Endothelial cell of umbilical vein (primary cell): ENCODE results near the gene NT5DC4. TPM values are rescaled to one million over a fixed set of nuclear protein-coding genes. Genes with fewer than 3 reads are reported as not detected.

Source experiments
- BruUV-seq: library from RNA; stranded (reverse); fragments of 400-500 nt; replicated peaks from 2 replicates; lab custom pipeline; 2021; lab: Mats Ljungman, UMichigan
- CTCF ChIA-PET: fragments of 300-600, 350-600 bp; sonication (Branson Sonifier 250); formaldehyde crosslinking; loops from one replicate; lab custom pipeline; 2021; ENCODE audit warnings: antibody characterized with exemption, inconsistent platforms; lab: Charles Lee
- POLR2A ChIA-PET: fragments of 300-600, 350-600 bp; sonication (Branson Sonifier 250); formaldehyde crosslinking; loops from one replicate; lab custom pipeline; 2021; ENCODE audit warnings: antibody characterized with exemption, inconsistent platforms; lab: Charles Lee
- DNase-seq: peaks from one replicate; pipeline ENCODE4 v3.0.0-alpha.2; 2011; ENCODE audit warnings: low read depth, low spot score
- FAIRE-seq: peaks from 2 replicates; lab custom pipeline; 2011; peaks lifted over from hg19 to GRCh38; lab: Jason Lieb, UNC
- H2AFZ ChIP-seq: 2 replicates; pipeline ENCODE4 v1.6.0; 2012; ENCODE audit warnings: low read depth, low read length, control low read depth, inconsistent platforms
- H3K27ac ChIP-seq: 2 replicates; pipeline ENCODE4 v1.5.1; 2011; ENCODE audit warnings: low read depth, mild to moderate bottlenecking, control low read depth, low read length, moderate library complexity; ENCODE audit not compliant: insufficient read depth
- H3K27me3 ChIP-seq, 2 experiments: 2 replicates each; pipeline versions ENCODE4 v1.6.0 to v1.6.1; 2011; ENCODE audit warnings: low read length in 2 of 2, mixed read lengths in 1 of 2; ENCODE audit not compliant: control insufficient read depth in 2 of 2, insufficient read depth in 2 of 2
- H3K36me3 ChIP-seq, 2 experiments: 2 replicates in 1 of 2; 3 replicates in 1 of 2; pipeline ENCODE4 v1.5.1; 2011; ENCODE audit warnings: low read length in 2 of 2, mild to moderate bottlenecking in 1 of 2, moderate library complexity in 1 of 2; ENCODE audit not compliant: control insufficient read depth in 2 of 2, insufficient read depth in 2 of 2; ENCODE audit errors: extremely low read depth in 1 of 2
- H3K4me1 ChIP-seq: 3 replicates; pipeline ENCODE4 v1.5.1; 2011; ENCODE audit warnings: mild to moderate bottlenecking, low read length; ENCODE audit not compliant: control insufficient read depth, insufficient read depth; ENCODE audit errors: extremely low read depth
- H3K4me2 ChIP-seq: 2 replicates; pipeline ENCODE4 v1.6.1; 2011; ENCODE audit warnings: low read length, control low read depth, mixed read lengths; ENCODE audit not compliant: insufficient read depth
- H3K4me3 ChIP-seq, 3 experiments: fragments of 200-600 bp in 1 of 3; sonication (generic), shearing (Covaris generic) in 1 of 3; replicated peaks in 1 of 3; 2 replicates each; pipeline ENCODE4 v1.5.1; 2011 to 2016; ENCODE audit warnings: control low read depth in 3 of 3, low read length in 3 of 3, mild to moderate bottlenecking in 2 of 3, inconsistent platforms in 1 of 3, low read depth in 1 of 3, moderate library complexity in 1 of 3; ENCODE audit not compliant: insufficient read depth in 1 of 3
- H3K79me2 ChIP-seq: 2 replicates; pipeline ENCODE4 v1.6.0; 2012; ENCODE audit warnings: low read length, inconsistent platforms; ENCODE audit not compliant: control insufficient read depth, insufficient read depth
- H3K9ac ChIP-seq: replicated peaks from 2 replicates; pipeline ENCODE3; 2011; ENCODE audit warnings: low read length, control low read depth; ENCODE audit not compliant: insufficient read depth; ENCODE audit errors: extremely low read depth
- H3K9me1 ChIP-seq: replicated peaks from 3 replicates; pipeline ENCODE4 v1.6.0; 2011; ENCODE audit warnings: mild to moderate bottlenecking, low read length; ENCODE audit not compliant: control insufficient read depth, insufficient read depth; ENCODE audit errors: extremely low read depth
- H3K9me3 ChIP-seq: replicated peaks from 2 replicates; pipeline ENCODE4 v1.5.1; 2012; ENCODE audit warnings: low read length, inconsistent platforms; ENCODE audit not compliant: control insufficient read depth, insufficient read depth
- H4K20me1 ChIP-seq: replicated peaks from 2 replicates; pipeline ENCODE3; 2011; ENCODE audit warnings: mild to moderate bottlenecking, low read length; ENCODE audit not compliant: control insufficient read depth, insufficient read depth; ENCODE audit errors: extremely low read depth
- CTCF ChIP-seq, 2 donors: IDR thresholded peaks; 1 replicate in 1 of 2; 2 replicates in 1 of 2; pipeline ENCODE4 v1.5.1; 2011; ENCODE audit warnings: low read length in 2 of 2, mild to moderate bottlenecking in 2 of 2, moderate library complexity in 2 of 2, control low read depth in 1 of 2, inconsistent platforms in 1 of 2, low read depth in 1 of 2; ENCODE audit not compliant: insufficient read depth in 1 of 2; ENCODE audit errors: extremely low read depth in 1 of 2
- EZH2 ChIP-seq: IDR thresholded peaks from 2 replicates; pipeline ENCODE4 v1.6.1; 2012; ENCODE audit warnings: borderline replicate concordance, low read depth, mild to moderate bottlenecking, moderate library complexity, low read length, inconsistent platforms; ENCODE audit not compliant: severe bottlenecking
- FOS ChIP-seq: IDR thresholded peaks from 2 replicates; pipeline ENCODE4 v1.6.1; 2011; ENCODE audit warnings: mild to moderate bottlenecking, low read length, moderate library complexity, borderline replicate concordance; ENCODE audit not compliant: insufficient read depth
- GATA2 ChIP-seq: IDR thresholded peaks from 2 replicates; pipeline ENCODE4 v1.7.0; 2011; ENCODE audit warnings: low read depth, mild to moderate bottlenecking, moderate library complexity, mixed read lengths, low read length; ENCODE audit not compliant: insufficient read length, insufficient read depth
- JUN ChIP-seq: IDR thresholded peaks from 2 replicates; pipeline ENCODE4 v1.6.1; 2011; ENCODE audit warnings: borderline replicate concordance, low read depth; ENCODE audit not compliant: insufficient read length, insufficient read depth
- MYC ChIP-seq: IDR thresholded peaks from one replicate; pipeline ENCODE4 v1.6.1; 2011; ENCODE audit warnings: mild to moderate bottlenecking, low read depth, low read length
- POLR2A ChIP-seq: IDR thresholded peaks from 2 replicates; pipeline ENCODE4 v1.6.1; 2012; ENCODE audit warnings: low read depth, mild to moderate bottlenecking, control low read depth, low read length
- POLR2AphosphoS5 ChIP-seq: IDR thresholded peaks from 2 replicates; pipeline ENCODE4 v1.6.1; 2012; ENCODE audit warnings: low read depth, mild to moderate bottlenecking, control low read depth, low read length, moderate library complexity; ENCODE audit not compliant: insufficient read depth
- dilution Hi-C: fragments of 300-500 bp; cut with MboI; formaldehyde crosslinking; loops from one replicate; pipeline ENCODE4 v1.15.0; 2019; ENCODE audit warnings: low sequenced_read_pairs; ENCODE audit not compliant: extremely low pct_ligation_motif_present
- intact Hi-C: fragments of 100-400 bp; cut with micrococcal nuclease; formaldehyde crosslinking; loops from one replicate; pipeline ENCODE4 v1.10.0; 2022
- polyA plus RNA-seq, 4 experiments: library from polyadenylated mRNA; depleted of rRNA in 3 of 4; stranded (reverse) in 3 of 4; unstranded in 1 of 4; fragments of >200 nt; gene quantifications; 2 replicates each; pipeline versions ENCODE4 v1.2.1 to v1.2.3, GENCODE V29; 2011 to 2012; ENCODE audit warnings: missing spikeins in 1 of 4
- total RNA-seq: library from RNA; stranded (reverse); gene quantifications from 2 replicates; pipeline ENCODE4 v1.2.3, GENCODE V29; 2021
- TF ChIP-seq, protein P1 (sequence below): IDR thresholded peaks from 2 replicates; pipeline ENCODE4 v1.6.1; 2011; ENCODE audit not compliant: insufficient read depth, insufficient read length

NT5DC4 gene
- total and polyA plus RNA-seq, 2 donors (not counting 3 experiments of a cell fraction or from before 2014, with no cell fraction given), result not detected

GRCh38 chr2:112713926-112714325 is 6.9 kb upstream of the NT5DC4 start:
- ChIA-PET CTCF (interaction anchor here (0.5 to 1.5 kb wide), 4 partner anchors 11 to 110 kb away, joined by 3 to 4 read pairs (median 3); no protein-coding TSS in a partner anchor), POLR2A (no interaction called here)
- H3K4me3 ChIP-seq, result no peak overlapping the region
- intact Hi-C loops, result no loop called here
- DNase-seq, result no peak
- no peak overlapping the region for H3K27ac ChIP-seq
- H3K9me3 ChIP-seq, result no peaks in the 10 kb centered on the region
- H4K20me1 ChIP-seq, result no peaks in the 10 kb centered on the region
- no peaks in the 10 kb centered on the region for H3K79me2 ChIP-seq
- no peaks in the 10 kb centered on the region for H3K4me1 ChIP-seq
- dilution Hi-C loops, result no loop called here
- TF ChIP-seq POLR2AphosphoS5, result no peak
- TF ChIP-seq MYC, result no peak
- TF ChIP-seq JUN, result no peak
- BruUV-seq, result no TSS peak
- H3K27me3 ChIP-seq, result peaks cover 0 to 5% of the 10 kb centered on the region in 2 experiments
- no peak overlapping the region for H2AFZ ChIP-seq
- H3K9ac ChIP-seq, result no peak overlapping the region
- FAIRE-seq, result no peak
- H3K36me3 ChIP-seq, result no peaks in the 10 kb centered on the region
- no peaks in the 10 kb centered on the region for H3K9me1 ChIP-seq
- no peak overlapping the region for H3K4me2 ChIP-seq

DNA sequence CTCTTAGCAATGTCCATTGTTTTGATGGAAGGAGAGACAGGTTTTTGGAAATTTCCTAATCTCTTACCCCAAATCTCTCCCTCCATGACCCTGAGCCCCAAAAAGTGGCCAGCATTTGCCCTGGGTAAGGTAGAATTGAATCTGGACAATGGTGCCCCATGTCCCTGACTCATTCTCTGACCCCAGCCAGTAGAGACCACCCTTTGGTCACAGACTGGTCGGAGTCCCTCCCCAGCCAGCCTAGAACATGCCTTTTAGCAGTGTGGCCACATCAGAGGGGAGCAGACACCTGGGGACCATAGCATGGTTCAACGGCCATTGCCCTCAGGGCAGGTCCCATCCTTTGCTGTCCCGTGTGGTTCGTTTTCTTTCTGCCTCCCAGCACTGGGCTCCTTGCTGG is 6.5 kb upstream of the NT5DC4 start:
- ChIA-PET POLR2A (no interaction called here), CTCF (no interaction called here)
- no TSS peak for BruUV-seq
- dilution Hi-C loops, result no loop called here
- TF ChIP-seq JUN (no peak), CTCF (IDR thresholded peaks at IDR 0.05; ENCODE audit: extremely low read depth in 1 of 2, insufficient read depth in 1 of 2, low read depth in 1 of 2, low read length in 2 of 2) (no peak), EZH2 (no peak), MYC (no peak), POLR2A (no peak), FOS (no peak), POLR2AphosphoS5 (no peak), GATA2 (no peak)
- TF ChIP-seq, protein P1, sequence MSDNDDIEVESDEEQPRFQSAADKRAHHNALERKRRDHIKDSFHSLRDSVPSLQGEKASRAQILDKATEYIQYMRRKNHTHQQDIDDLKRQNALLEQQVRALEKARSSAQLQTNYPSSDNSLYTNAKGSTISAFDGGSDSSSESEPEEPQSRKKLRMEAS, result no peak
- Histone ChIP-seq H3K4me2 (no peak overlapping the region), H3K9me1 (no peaks in the 10 kb centered on the region), H3K9me3 (no peaks in the 10 kb centered on the region), H2AFZ (no peak overlapping the region), H4K20me1 (no peaks in the 10 kb centered on the region), H3K27me3 (peaks cover 0 to 7% of the 10 kb centered on the region in 2 experiments), H3K79me2 (no peaks in the 10 kb centered on the region), H3K36me3 (no peaks in the 10 kb centered on the region), H3K9ac (no peak overlapping the region), H3K27ac (no peak overlapping the region), H3K4me3 (no peak overlapping the region), H3K4me1 (no peaks in the 10 kb centered on the region)
- intact Hi-C loops, result no loop called here
- DNase-seq (no peak), FAIRE-seq (no peak)
